GM23338 (cell line): ENCODE data around the gene TBKBP1.

ENCODE experiments used
- EZH2phosphoT487 ChIP-seq: fragments of 200-600 bp; sonication (generic); IDR thresholded peaks from one replicate; pipeline ENCODE4 v1.8.1; 2018; ENCODE audit warnings: antibody characterized with exemption; ENCODE audit not compliant: unreplicated experiment
- POLR2AphosphoS5 ChIP-seq: IDR thresholded peaks from 2 replicates; pipeline ENCODE4 v1.6.1; 2016; ENCODE audit warnings: antibody characterized with exemption, low read depth
- TF ChIP-seq, protein P1 (sequence below), 2 experiments: fragments of 200-600 bp in 1 of 2; sonication (generic) in 1 of 2; conservative IDR thresholded peaks; 2 replicates each; pipeline versions ENCODE4 v1.5.1 to v1.6.1; 2016 to 2017; ENCODE audit warnings: antibody characterized with exemption in 2 of 2, low read depth in 2 of 2, mild to moderate bottlenecking in 2 of 2, moderate library complexity in 1 of 2

DNA sequence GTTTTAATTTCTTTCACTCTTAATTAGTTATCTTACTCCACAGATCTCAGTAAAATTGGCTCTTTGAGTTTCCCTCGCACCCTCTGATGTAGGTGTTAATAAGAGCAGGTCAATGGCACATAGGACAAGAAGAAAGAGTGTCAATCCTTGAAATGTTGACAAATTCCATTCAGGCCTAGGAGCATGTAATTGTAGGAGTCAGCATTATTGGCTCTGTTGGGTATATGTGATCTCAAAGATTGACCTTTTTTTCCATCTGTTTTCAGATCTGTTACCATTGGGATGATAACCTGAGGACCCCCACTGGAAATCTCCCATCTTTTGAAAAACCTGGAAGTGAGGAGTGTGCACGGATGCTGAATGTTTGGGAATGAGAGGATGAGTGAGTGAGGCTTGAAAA, 11.8 kb upstream of the TBKBP1 start:
- TF ChIP-seq EZH2phosphoT487 (no peak), POLR2AphosphoS5 (no peak)
- TF ChIP-seq, protein P1, sequence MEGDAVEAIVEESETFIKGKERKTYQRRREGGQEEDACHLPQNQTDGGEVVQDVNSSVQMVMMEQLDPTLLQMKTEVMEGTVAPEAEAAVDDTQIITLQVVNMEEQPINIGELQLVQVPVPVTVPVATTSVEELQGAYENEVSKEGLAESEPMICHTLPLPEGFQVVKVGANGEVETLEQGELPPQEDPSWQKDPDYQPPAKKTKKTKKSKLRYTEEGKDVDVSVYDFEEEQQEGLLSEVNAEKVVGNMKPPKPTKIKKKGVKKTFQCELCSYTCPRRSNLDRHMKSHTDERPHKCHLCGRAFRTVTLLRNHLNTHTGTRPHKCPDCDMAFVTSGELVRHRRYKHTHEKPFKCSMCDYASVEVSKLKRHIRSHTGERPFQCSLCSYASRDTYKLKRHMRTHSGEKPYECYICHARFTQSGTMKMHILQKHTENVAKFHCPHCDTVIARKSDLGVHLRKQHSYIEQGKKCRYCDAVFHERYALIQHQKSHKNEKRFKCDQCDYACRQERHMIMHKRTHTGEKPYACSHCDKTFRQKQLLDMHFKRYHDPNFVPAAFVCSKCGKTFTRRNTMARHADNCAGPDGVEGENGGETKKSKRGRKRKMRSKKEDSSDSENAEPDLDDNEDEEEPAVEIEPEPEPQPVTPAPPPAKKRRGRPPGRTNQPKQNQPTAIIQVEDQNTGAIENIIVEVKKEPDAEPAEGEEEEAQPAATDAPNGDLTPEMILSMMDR (conservative IDR thresholded peaks at IDR 0.05; ENCODE audit: low read depth in 2 of 2): no peak
